Thyroid gland (tissue), 4 donors: ENCODE data around the gene C2CD3.

Experiments
- POLR2A ChIP-seq, 2 donors: fragments of 450-650 bp; IDR thresholded peaks; one replicate each; pipeline ENCODE4 v1.6.1; 2017; ENCODE audit warnings: antibody characterized with exemption in 2 of 2, mild to moderate bottlenecking in 2 of 2, moderate library complexity in 1 of 2
- TF ChIP-seq, protein P1 (sequence below), 6 experiments: fragments of 200-600 bp in 3 of 6; fragments of 450-650 bp in 3 of 6; sonication (generic) in 3 of 6; IDR thresholded peaks; one replicate each; pipeline ENCODE4 v1.5.1; 2016 to 2019; ENCODE audit warnings: antibody characterized with exemption in 6 of 6, mild to moderate bottlenecking in 2 of 6, inconsistent platforms in 1 of 6, moderate library complexity in 1 of 6

GRCh38 chr11:73983741-73984538 is 186.9 kb downstream of the C2CD3 start:
- TF ChIP-seq, protein P1, sequence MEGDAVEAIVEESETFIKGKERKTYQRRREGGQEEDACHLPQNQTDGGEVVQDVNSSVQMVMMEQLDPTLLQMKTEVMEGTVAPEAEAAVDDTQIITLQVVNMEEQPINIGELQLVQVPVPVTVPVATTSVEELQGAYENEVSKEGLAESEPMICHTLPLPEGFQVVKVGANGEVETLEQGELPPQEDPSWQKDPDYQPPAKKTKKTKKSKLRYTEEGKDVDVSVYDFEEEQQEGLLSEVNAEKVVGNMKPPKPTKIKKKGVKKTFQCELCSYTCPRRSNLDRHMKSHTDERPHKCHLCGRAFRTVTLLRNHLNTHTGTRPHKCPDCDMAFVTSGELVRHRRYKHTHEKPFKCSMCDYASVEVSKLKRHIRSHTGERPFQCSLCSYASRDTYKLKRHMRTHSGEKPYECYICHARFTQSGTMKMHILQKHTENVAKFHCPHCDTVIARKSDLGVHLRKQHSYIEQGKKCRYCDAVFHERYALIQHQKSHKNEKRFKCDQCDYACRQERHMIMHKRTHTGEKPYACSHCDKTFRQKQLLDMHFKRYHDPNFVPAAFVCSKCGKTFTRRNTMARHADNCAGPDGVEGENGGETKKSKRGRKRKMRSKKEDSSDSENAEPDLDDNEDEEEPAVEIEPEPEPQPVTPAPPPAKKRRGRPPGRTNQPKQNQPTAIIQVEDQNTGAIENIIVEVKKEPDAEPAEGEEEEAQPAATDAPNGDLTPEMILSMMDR (IDR thresholded peaks at IDR 0.05) = no peak
- TF ChIP-seq POLR2A (IDR thresholded peaks at IDR 0.05) = no peak
